OCI-LY1 (cell line): Measurements from ENCODE around the gene NLRP1.
A peak's percentile ranks its signal among the peaks of the same experiment; 100 is the strongest.

Experiments used
- H2AFZ ChIP-seq: fragments of 200-600 bp; sonication (generic), shearing (Covaris generic); 2 replicates; pipeline ENCODE4 v1.6.0; 2014; ENCODE audit warnings: antibody characterized with exemption, mild to moderate bottlenecking, low read length
- H3F3A ChIP-seq: fragments of 200-600 bp; sonication (generic), shearing (Covaris generic); 2 replicates; pipeline ENCODE4 v1.6.0; 2014; ENCODE audit warnings: mild to moderate bottlenecking, antibody characterized with exemption, low read length, moderate library complexity; ENCODE audit not compliant: insufficient read depth
- H3K27ac ChIP-seq: fragments of 200-600 bp; sonication (generic); 2 replicates; pipeline ENCODE4 v1.5.1; 2014; ENCODE audit warnings: low read length, mixed run types, mild to moderate bottlenecking, low read depth; ENCODE audit not compliant: poor library complexity, severe bottlenecking
- H3K27me3 ChIP-seq: fragments of 200-600 bp; sonication (generic); 2 replicates; pipeline ENCODE4 v1.6.0; 2014; ENCODE audit warnings: antibody characterized with exemption, mild to moderate bottlenecking, low read length, moderate library complexity; ENCODE audit not compliant: insufficient read depth
- H3K36me3 ChIP-seq: fragments of 200-600 bp; sonication (generic); 2 replicates; pipeline ENCODE4 v1.6.1; 2014; ENCODE audit warnings: mild to moderate bottlenecking, antibody characterized with exemption, low read length, moderate library complexity, mixed read lengths; ENCODE audit not compliant: insufficient read depth
- H3K4me1 ChIP-seq: fragments of 200-600 bp; sonication (generic); 2 replicates; pipeline ENCODE4 v1.5.1; 2014; ENCODE audit warnings: mild to moderate bottlenecking, low read length, moderate library complexity; ENCODE audit not compliant: insufficient read depth, severe bottlenecking
- H3K4me2 ChIP-seq: fragments of 200-600 bp; sonication (generic), shearing (Covaris generic); 2 replicates; pipeline ENCODE4 v1.6.1; 2014; ENCODE audit warnings: low read length
- H3K4me3 ChIP-seq: fragments of 200-600 bp; sonication (generic); 2 replicates; pipeline ENCODE4 v1.5.1; 2014; ENCODE audit warnings: low read length, low read depth, mild to moderate bottlenecking, mixed read lengths; ENCODE audit not compliant: poor library complexity, severe bottlenecking
- H3K79me2 ChIP-seq: fragments of 200-600 bp; shearing (Covaris generic); 2 replicates; pipeline ENCODE4 v1.6.1; 2016; ENCODE audit warnings: mixed run types, low read length, mixed read lengths; ENCODE audit not compliant: insufficient read depth
- H3K9ac ChIP-seq: fragments of 200-600 bp; sonication (generic), shearing (Covaris generic); 2 replicates; pipeline ENCODE4 v1.6.1; 2014; ENCODE audit warnings: mild to moderate bottlenecking, low read length, mixed read lengths
- H3K9me2 ChIP-seq: fragments of 200-600 bp; sonication (generic), shearing (Covaris generic); 2 replicates; pipeline ENCODE4 v1.6.1; 2014; ENCODE audit warnings: low read depth, mild to moderate bottlenecking, low read length, mixed read lengths
- H3K9me3 ChIP-seq: fragments of 200-600 bp; shearing (Covaris generic); 2 replicates; pipeline ENCODE4 v1.6.1; 2014; ENCODE audit warnings: low read length, mixed read lengths
- H4K20me1 ChIP-seq: fragments of 200-600 bp; sonication (generic), shearing (Covaris generic); 2 replicates; pipeline ENCODE4 v1.6.0; 2016; ENCODE audit warnings: mild to moderate bottlenecking, low read length; ENCODE audit not compliant: insufficient read depth
- CTCF ChIP-seq: fragments of 200-600 bp; sonication (generic), shearing (Covaris generic); IDR thresholded peaks from 2 replicates; pipeline ENCODE4 v1.5.1; 2017; ENCODE audit warnings: mild to moderate bottlenecking, antibody characterized with exemption, low read length, moderate library complexity, mixed read lengths
- EZH2 ChIP-seq: fragments of 200-600 bp; sonication (generic), shearing (Covaris generic); IDR thresholded peaks from 2 replicates; pipeline ENCODE4 v1.8.0; 2017; ENCODE audit warnings: borderline replicate concordance, mixed run types, mild to moderate bottlenecking, antibody characterized with exemption, low read length, moderate library complexity, mixed read lengths

NLRP1 gene

GRCh38 chr17:5592382-5592781 lies 8.1 kb upstream of the NLRP1 start:
- H3K27me3 ChIP-seq, result no peaks in the 10 kb centered on the region

GRCh38 chr17:5591966-5592365 lies 7.7 kb upstream of the NLRP1 start:
- H3F3A ChIP-seq, result no peaks in the 10 kb centered on the region
- no peaks in the 10 kb centered on the region for H3K9me2 ChIP-seq
- no peaks in the 10 kb centered on the region for H3K27me3 ChIP-seq
- no peak overlapping the region for H3K4me3 ChIP-seq
- H3K27ac ChIP-seq, result no peak overlapping the region
- no peak overlapping the region for H2AFZ ChIP-seq
- H3K79me2 ChIP-seq, result no peaks in the 10 kb centered on the region
- H3K36me3 ChIP-seq, result no peaks in the 10 kb centered on the region
- H3K9me3 ChIP-seq, result no peaks in the 10 kb centered on the region
- no peaks in the 10 kb centered on the region for H3K4me1 ChIP-seq
- H3K4me2 ChIP-seq, result no peak overlapping the region
- no peak overlapping the region for H3K9ac ChIP-seq
- no peaks in the 10 kb centered on the region for H4K20me1 ChIP-seq
- TF ChIP-seq CTCF (no peak), EZH2 (no peak)

More at GRCh38 chr17:5592382-5592781, 8.1 kb upstream of the NLRP1 start:
- Histone ChIP-seq H3K9me2 (no peaks in the 10 kb centered on the region), H3K27ac (no peak overlapping the region), H3K4me3 (no peak overlapping the region), H3K9me3 (no peaks in the 10 kb centered on the region), H4K20me1 (no peaks in the 10 kb centered on the region), H3F3A (no peaks in the 10 kb centered on the region), H2AFZ (no peak overlapping the region), H3K36me3 (no peaks in the 10 kb centered on the region), H3K4me2 (no peak overlapping the region), H3K4me1 (no peaks in the 10 kb centered on the region), H3K79me2 (no peaks in the 10 kb centered on the region), H3K9ac (no peak overlapping the region)
- peak; percentile 66; the same call in 1 of the 2 replicates for TF ChIP-seq CTCF
- no peak for TF ChIP-seq EZH2

- H3K4me1 ChIP-seq, result peaks cover 19% of the 10 kb centered on the region
Measured at GRCh38 chr17:5588584-5588983, 4.3 kb upstream of the NLRP1 start.

More at GRCh38 chr17:5588584-5588983, 4.3 kb upstream of the NLRP1 start:
- H3K79me2 ChIP-seq, result no peaks in the 10 kb centered on the region
- TF ChIP-seq CTCF, result no peak
- no peak for TF ChIP-seq EZH2
- H3K9ac ChIP-seq, result no peak overlapping the region
- H3K27ac ChIP-seq, result no peak overlapping the region
- no peaks in the 10 kb centered on the region for H3F3A ChIP-seq
- H3K27me3 ChIP-seq, result no peaks in the 10 kb centered on the region
- no peaks in the 10 kb centered on the region for H4K20me1 ChIP-seq
- H3K4me3 ChIP-seq, result no peak overlapping the region
- H3K9me2 ChIP-seq, result no peaks in the 10 kb centered on the region
- H3K4me2 ChIP-seq, result no peak overlapping the region
- H2AFZ ChIP-seq, result no peak overlapping the region
- H3K36me3 ChIP-seq, result no peaks in the 10 kb centered on the region
- H3K9me3 ChIP-seq, result no peaks in the 10 kb centered on the region
